LoVo (cell line): ENCODE results near the gene ARMC12.
"Not testable (repeated sequence)": the region's sequence is repeated elsewhere in the genome, so short reads cannot be mapped to it uniquely, and the experiment has no call there.

Experiments used
- DNase-seq: peaks from one replicate; pipeline ENCODE4 v3.0.0-alpha.2; 2016; ENCODE audit warnings: low spot score

Gene ARMC12

DNA sequence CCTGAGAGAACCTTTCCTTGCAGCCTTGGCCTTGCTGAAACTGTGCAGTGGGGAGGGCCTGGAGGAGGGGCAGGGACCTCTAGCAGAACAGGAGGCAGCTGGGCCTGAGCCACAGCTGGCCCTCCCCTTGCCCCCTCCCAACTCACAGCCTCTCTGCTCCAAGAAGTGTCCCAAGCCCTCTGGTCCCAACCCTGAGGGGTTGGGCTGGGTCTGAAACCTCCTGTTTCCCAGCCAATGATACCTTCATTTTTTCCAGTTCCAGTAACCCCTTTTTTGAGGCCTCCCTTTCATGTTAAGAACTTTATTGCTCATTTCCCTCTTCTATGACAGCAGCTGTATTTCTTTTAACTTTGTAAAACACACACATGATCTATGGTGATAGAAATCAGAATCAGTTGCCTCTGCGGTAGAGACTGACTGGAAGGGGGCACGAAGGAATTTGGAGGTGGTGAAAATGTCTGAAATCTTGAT, 17.9 kb upstream of the ARMC12 start:
- no peak for DNase-seq

DNA sequence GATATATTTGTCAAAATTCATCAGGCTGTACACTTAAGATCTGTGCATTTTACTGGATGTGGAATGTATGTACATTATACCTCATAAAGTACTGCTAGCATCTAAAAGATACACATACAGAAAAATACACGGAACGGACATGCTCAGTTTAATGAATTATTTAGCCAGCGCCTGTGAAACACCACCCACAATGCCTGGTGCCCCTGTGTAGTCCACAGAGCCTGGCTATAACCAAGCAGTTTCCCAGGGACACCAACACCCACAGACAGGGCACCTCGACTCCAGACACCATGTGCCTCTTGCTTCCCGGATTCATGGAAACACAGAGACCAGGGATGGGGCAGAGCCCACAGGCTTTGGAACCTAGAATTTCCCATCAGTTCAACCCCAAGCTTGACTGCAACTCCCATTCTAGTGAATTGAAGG, 17.4 kb upstream of the ARMC12 start:
- DNase-seq, result no peak

DNA sequence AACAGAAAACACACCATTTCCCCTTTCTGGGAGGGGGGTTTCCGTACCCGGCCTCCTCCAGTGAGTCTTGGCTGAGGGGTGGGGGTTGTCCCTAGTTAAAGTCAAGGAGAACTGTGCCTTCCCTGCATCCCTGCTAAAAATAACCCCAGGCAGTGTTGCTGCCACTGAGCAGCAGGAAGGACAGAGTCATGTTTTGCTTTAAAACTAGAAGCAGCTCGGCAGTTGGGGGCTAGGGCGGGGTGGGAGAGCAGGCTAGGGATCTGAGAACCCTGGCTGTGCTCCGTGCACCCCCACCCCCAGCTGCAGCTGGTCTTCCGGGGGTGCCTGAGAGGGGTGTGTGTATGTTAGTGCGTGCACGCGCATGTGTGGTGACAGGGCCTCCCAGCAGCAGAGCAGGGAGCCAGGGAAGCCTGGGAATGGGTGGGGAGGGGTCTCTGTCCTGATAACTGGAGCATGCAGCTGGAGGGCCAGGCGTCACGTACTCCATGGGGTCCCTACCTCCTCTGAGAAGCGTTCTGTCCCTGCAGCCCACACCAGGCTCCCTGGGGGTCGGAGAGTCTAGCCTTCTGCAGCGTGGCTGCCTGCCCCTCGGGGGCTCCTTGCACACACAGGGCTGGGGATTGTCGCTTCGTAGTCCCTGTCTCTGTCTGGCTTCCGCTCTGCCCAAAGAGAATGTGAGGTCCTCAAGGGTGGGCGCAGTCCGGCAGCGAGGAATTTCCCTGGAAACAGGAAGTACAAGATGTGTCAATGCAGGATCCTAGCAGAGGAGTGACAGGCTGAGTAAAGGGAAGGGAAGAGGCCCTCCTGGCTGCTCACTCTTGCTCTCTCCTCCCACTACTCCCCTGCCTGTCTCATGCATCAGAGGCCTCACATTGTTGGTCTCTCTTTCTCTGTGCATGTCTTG, 16.8 kb upstream of the ARMC12 start:
- no peak for DNase-seq

DNA sequence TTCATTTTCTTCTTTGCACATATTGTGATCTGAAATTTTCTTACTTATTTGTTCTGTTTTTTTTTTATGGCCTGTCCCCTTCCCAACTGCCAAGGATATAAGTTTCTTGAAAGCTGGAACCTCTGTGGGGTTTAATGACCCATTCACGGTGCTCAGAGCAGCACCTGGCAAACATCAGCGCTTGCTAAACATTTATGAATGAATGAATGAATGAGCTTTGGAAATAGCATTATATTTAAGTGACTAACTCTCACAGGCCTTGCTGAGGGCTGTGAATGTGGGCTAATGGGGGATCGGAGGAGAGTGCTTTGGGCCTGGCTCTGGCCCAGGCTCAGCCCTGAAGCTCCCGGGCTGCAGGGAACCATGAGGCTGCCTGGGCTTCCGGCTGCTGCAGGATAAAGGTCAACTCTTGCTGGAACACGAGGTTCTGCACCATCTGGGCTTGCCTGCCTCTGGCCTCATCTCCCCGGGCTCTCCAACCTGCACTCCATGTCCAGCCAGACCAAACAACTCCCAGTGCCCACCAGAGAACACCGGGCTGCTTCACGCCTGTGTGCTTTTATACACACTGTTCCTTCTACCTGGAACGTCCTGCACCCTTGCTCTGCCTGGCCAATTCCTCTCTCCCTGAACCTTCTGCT, 14.6 kb upstream of the ARMC12 start:
- DNase-seq, result no peak

DNA sequence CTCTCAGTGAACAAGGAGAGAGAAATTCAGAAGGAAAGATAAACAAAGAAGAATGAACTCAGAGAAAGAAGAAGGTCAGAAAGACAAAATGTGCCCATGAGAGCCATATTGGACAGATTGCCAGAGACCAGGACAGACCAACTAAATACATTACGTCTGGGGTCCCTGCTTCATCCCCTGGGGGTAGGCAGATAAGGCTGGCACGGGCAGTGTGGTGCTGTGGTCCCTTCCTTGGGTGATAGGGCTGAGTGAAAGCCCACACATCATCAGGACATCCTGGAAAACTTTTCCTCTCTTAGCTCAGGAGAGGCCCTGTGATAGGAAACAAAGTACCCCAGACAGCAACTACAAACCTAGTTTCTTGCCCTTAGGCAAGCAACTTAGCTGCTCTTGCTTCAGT, 13.2 kb upstream of the ARMC12 start:
- no peak for DNase-seq

DNA sequence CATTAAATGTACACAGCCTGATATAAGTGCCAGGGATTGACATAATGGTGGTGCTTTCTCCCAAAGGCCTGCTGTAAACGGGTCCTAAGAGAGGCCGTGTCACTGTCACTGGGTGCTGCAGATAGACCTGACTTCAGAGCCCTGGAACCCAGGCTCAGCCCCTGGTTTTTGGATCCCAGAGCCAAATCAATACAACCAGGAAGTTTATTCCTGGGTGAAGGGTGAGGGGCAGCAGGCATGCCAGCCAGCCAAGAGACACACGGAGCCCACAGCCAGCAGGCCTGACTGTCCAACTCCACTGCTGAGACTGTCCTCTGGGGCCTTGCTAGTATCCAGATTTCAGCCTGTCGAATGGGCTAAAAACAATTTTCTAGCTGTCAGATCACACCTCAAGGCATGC, 12.8 kb upstream of the ARMC12 start:
- no peak for DNase-seq

DNA sequence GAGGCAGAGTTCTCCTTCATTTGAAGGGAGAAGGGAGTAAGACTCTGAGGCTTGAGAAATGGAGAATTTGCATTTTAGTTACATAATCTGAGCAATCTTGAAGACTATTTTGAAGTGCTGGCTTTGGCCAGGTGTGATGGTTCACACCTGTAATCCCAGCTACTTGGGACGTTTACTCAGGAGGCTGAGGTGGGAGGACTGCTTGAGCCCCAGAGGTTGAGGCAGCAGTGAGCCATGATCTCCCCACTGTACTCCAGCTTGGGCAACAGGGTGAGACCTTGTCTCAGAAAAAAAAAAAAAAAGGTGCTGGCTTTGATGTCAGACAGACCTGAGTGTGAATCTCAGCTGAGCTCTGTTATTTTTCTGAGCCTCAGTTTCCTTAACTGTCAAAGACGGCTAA, 12.4 kb upstream of the ARMC12 start:
- no peak for DNase-seq

DNA sequence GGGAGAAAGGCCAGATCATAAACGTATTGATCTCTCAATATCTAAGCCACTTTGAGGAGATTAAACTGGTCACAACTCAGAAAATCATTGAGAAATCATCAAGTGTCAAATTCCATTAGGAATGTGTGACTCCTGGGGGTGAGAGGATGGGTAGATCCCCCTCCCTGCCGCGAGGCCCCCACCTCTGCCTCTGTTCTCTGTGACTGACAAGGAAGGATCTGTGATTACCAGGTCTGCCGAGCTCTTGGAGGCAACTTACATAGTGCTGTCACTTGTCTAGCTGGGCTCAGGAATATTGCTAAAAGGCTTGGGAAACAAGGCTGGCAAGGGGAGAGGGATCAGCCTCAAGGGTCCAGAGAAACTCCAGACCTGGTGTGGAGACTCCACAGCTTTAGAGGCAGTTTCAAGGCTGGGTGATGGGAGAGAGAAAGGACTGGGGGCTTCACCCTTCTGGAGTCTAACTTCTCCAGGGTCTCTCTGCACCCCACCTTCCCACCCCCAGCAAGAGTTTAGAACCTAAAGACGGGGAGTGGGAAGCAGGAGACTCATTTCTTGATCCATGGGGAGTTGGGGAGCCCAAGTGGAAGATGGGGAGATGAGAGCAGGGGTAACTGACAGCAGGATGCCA, 11.6 kb upstream of the ARMC12 start:
- no peak for DNase-seq

DNA sequence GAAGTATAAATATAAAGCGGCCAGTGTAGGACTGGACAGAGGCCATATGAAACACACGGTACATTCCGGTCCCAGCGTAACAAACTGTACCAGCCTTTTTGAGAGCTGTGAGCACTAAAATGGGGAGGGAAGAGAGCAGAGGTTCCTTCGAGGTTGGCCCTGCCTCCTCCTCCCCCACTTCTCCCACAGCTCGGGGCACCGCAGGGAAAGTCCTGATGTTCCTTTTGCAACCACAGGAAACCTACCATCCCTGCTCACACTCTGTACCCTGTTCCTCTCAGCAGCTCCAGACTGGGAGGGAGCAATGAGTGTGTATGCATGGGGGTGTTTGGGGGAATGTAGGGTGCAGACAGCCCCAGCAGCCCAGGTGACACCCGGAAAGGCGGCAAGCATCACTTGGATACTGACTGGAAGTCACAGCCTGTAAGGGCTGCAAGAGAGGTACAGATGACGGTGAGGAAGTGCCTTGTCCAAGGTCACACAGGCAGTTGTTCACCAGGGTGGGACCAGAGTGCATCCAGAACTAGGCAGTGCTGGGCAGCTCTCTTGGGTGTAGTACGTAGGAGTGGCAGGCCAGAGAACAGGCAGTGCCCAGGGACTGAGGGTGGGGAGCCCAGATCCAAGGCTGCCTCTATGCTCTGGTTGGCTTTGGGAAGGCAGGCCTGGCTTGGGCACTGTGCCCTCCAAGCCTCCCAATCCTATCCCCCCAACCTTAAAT, 11.0 kb upstream of the ARMC12 start:
- no peak for DNase-seq

DNA sequence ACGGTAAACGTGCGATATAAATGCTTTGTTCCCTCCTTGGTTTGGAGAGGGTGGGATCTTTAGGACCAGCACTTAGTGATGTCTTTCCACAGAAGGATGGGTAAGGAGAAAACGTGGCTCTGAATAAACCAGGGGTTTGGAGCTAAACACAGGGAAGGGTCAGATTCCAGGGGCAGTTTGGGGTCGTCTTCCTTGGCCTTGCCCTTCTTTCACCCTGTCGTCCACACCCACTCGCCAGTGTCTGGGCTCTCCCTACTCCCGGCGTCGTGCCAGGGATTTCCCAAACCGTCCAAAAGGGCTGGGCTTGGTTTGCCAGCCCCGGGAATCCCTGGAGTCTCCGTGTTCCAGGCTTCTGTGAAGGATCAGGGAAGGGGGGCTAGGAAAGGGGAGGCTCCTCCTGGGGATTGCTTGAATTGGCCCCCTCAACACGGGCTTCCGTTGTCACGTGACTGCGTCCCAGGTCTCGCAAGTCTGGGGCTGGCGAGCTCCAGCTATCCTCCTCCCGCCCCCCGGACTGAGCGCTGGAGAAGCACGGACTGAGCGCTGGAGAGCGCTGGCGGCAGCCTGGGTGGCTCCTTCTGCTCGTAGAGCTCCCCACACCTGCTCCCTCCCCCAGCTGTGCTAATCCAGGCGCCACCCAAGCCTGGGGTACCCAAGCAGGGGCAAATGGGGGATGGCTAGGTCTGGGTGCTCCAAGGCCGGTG, 9.4 kb upstream of the ARMC12 start:
- no peak for DNase-seq

DNA sequence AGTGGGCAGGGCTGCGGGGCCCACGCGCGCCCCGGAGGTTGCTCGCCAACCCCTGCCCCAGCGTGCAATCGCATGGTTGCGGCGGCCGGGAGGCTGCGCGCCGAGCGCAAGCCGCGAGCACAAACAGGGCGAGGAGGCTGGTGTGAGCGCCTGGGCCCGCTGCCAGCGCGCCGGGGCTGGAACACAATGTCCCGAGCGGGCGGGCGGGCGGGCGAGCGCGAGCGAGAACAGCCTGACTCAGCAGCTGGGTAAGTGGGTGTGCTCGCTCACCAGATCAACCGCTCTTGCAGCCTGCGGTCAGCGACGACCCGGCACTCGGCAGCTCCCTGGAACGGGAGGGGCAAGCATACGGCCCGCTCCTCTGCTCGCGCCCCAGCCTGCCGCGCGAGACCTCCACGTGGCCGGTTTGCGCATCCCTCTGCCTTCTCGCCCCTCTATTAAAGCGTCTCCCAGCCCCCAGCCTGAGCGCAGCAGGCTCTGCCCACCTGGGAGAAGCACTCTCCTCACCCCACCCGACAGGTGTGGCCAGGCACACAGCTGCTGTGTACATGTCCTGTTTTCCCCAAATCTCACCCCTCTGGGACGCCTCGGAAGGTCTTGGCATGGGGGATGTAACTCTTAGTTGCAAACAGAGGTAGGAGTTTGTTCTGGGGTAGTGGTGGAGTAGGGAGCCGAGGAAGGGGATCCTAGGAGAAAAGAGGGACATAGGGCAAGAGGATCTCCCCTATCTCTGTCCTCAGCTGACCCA, 8.7 kb upstream of the ARMC12 start:
- DNase-seq, result peak; percentile 33

DNA sequence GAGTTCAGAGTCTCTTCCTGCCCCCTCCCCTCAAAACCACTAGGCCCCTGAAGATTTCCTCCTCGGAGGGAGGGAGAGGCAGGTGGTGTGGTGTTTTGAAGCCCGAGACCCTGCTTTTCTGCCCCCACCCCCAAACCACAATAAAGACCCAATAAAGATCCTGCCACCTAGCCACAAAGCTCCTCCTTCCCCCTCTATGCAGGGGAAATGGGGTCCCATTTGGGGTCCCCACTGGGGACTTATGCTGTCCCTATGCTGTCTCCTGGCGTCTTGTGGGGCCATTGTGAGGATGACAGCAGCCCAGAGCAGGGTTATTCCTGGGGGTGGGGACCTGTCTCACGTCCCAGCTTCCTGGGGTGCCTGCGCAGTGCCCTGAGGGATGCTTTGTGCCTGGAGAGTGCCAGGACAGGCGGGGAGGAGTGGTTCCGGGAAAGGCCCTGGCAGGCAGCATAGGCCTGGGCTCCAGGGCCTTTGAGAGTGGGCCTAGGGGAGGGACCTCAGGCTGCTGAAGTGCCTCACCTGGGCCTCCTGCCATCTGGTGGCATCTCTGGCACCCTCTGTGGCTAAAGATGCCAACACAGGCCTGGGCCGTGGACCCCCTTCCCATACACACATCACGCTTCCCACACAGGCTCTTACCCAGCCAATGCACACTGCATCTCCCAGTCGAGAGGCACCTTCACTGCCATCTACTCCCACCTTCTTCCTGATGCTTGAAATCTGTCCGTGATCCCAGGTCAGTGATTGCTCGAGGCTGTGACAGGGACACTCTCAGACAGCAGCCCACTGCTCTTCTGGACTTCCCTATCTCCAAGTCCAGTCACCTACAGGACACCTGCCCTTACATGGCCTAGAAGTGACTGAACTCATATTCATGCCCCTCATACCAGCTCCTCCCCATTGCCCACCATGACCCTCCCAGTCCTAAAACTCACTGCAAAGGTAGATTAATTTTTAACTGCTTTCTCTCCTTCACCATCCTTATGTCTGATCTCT, 7.9 kb upstream of the ARMC12 start:
- DNase-seq, result no peak

DNA sequence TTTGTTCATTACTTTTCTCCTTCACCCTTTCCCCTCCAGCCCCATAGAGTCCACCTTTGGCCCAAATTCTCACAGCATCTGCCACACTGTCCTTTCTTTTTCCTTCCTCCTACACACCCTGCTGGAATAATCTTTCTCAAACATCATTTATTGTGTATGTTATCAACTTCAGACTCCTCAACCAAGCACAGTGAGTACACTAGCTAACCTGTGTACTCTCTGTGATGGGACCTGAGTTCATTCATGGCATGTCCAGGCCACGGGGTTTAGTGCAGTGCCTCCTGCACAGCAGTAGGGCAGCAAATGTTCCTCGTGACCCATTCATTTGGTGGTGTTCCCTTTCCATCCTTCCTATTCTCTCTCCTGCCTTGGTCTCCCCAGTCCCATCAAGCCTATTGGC, 7.1 kb upstream of the ARMC12 start:
- DNase-seq, result no peak

DNA sequence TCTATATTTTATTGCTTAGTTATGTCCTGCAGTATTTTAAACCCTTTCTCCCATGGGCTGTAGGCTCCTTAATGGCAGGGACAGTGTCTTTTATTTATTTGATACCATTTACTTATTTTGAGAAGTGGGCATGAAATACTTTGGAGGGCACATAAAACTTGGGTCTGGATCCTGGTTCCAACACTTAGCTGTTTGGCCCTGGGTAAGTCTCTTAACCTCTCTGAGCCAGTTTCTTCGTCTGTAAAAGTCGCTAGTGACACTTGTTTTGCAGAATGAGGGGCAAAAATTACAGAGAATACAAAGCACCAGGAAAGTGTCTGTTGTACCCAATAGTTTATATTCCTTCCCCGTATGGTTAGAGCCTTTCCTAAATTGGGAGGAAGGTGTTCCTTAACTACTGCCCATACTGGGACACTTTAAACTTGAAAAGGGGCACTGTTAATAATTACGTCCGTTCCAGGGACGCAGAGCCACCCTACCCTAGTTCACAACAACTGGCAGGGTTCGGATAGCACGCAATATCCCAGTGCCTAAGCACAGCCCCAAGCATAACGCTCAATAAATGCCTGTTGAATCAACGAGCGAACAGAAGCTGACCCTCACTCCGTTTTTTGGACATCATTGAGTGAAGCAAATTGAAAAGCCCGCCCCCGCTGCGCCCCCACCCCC, 6.0 kb upstream of the ARMC12 start:
- no peak for DNase-seq

DNA sequence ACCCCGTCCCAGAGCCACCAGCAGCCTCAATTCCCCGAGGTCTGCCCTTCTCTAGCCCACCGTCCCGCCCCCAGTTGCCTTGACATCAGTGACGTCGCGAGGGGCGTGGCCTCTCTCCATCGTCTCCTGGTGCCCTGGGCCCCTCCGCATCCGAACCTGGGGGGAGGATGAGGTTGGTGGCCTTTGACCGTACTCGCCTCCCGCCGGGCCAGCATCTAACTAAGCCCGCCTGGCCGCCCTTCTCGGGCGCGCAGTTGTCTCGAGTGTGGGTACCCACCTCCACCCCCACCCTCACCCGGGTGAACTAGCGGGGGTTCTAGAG, 5.5 kb upstream of the ARMC12 start:
- peak; percentile 28 for DNase-seq

DNA sequence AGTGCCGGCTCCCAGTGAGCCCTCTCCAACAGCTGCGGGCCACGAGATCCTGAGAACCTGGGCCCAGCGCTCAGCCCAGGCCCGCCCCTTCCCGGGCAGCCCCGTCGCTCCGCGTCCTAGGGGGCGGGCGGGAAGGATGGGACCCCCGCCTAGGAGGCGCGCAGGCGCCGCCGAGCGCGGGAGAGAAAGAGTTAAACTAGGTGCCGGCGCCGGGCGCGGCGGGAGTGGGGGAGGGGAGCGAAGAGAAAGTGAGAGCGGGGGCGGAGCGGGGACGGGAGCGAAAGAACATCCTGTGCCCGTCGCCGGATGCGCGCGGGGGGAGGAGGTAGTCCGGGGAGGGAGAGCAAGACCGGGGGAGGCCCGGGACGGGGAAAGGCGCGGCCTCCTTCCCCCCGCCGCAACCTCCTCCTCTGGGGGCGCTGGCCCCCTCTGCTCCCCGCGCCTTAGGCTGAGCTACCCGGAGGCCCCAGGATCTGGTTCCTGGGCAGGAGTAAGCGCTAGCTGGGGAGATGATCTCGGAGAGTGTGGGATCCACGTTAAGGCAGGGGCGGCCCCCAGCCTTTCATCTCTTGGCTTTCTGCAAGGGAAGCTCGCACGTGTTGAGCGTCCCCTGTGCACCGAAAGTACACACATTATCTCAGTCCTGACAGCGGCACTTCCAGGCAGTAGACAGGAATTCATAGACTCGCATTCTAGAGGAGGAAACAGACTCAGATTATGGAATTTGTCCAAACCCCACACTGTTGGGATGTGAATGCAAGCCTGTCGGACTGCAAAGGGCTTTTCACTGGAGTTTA, 4.9 kb upstream of the ARMC12 start:
- peak; percentile 62 for DNase-seq

DNA sequence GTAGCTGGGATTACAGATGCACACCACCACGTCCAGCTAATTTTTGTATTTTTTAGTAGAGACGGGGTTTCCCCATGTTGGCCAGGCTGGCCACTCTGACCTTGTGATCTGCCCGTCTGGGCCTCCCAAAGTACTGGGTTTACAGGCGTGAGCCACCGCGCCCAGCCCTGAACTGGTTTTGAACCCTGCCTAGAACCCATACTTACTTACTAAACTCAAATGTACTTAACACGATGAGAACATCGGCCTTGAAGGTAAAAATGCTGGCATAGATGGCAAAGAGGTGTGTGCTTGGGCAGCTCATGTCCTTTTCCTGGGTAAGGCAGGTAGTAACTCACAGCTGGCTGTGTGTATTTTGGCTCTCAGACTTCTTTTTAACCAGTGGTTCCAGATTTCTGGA, 3.2 kb upstream of the ARMC12 start:
- DNase-seq, result no peak

DNA sequence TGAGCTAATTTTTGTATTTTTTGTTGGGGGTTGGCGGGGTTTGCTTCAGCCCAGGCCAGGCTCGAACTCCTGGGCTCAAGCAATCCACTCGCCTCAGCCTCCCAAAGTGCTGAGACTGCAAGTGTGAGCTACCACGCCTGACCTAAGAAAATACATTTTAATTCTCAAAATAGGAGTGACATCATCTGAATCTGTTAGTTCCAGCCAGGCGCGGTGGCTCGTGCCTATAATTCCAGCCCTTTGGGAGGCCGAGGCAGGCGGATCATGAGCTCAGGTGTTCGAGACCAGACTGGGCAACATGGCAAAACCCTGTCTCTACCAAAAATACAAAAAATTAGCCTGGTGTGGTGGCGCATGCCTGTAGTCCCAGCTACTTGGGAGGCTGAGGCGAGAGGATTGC, 2.5 kb upstream of the ARMC12 start:
- not testable (repeated sequence) for DNase-seq

DNA sequence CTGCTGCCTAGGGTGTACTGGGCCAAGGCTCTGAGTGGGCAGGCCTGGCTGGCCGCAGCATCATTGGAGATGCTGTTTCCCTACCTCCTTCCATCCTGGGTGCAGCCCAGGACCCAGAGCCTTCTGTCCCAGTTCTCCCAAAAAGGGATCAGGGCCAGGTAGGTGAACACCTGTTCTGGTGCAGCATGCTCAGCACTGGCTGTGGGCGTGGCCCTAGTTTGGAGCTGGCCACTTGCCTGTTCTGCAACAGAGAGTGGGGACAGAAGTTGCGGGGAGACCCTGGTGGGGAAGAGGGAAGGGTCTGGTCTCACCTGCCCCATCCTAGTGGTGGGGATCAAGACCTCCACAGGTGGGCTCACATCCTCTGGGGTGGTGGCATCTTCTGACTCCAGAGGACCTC, 1.4 kb upstream of the ARMC12 start:
- no peak for DNase-seq
